WTC11 (cell line): ENCODE data around the gene ZNF507.

Experiments
- CBFB ChIP-seq: sonication (generic); formaldehyde crosslinking; IDR thresholded peaks from 2 replicates; pipeline ENCODE4 v1.8.1; 2022; ENCODE audit warnings: mild to moderate bottlenecking, low read depth, missing genetic modification reagents
- CREM ChIP-seq: sonication (generic); formaldehyde crosslinking; IDR thresholded peaks from 2 replicates; pipeline ENCODE4 v1.8.1; 2022; ENCODE audit warnings: mild to moderate bottlenecking, missing genetic modification reagents, moderate library complexity
- ESRRA ChIP-seq: sonication (generic); formaldehyde crosslinking; IDR thresholded peaks from 2 replicates; pipeline ENCODE4 v1.8.1; 2022; ENCODE audit warnings: mild to moderate bottlenecking, missing genetic modification reagents, borderline replicate concordance
- ETV6 ChIP-seq: sonication (generic); formaldehyde crosslinking; IDR thresholded peaks from 2 replicates; pipeline ENCODE4 v1.8.1; 2022; ENCODE audit warnings: mild to moderate bottlenecking, missing genetic modification reagents
- TF ChIP-seq, protein P1 (sequence below): sonication (generic); formaldehyde crosslinking; IDR thresholded peaks from 2 replicates; pipeline ENCODE4 v1.8.1; 2022; ENCODE audit warnings: low read depth, missing genetic modification reagents, borderline replicate concordance
- TF ChIP-seq, protein P2 (sequence below): sonication (generic); formaldehyde crosslinking; IDR thresholded peaks from 2 replicates; pipeline ENCODE4 v1.8.1; 2023; ENCODE audit warnings: mild to moderate bottlenecking, missing genetic modification reagents
- TF ChIP-seq, protein P3 (sequence below): fragments of 200-600 bp; IDR thresholded peaks from 2 replicates; pipeline ENCODE4 v1.8.0; 2022; ENCODE audit warnings: antibody characterized with exemption
- TF ChIP-seq, protein P4 (sequence below): sonication (generic); formaldehyde crosslinking; IDR thresholded peaks from 2 replicates; pipeline ENCODE4 v1.8.0; 2022; ENCODE audit warnings: mild to moderate bottlenecking, missing genetic modification reagents
- TF ChIP-seq, protein P5 (sequence below): sonication (generic); formaldehyde crosslinking; IDR thresholded peaks from 2 replicates; pipeline ENCODE4 v1.8.1; 2022; ENCODE audit warnings: low read depth, mild to moderate bottlenecking, moderate library complexity, missing genetic modification reagents, borderline replicate concordance

DNA sequence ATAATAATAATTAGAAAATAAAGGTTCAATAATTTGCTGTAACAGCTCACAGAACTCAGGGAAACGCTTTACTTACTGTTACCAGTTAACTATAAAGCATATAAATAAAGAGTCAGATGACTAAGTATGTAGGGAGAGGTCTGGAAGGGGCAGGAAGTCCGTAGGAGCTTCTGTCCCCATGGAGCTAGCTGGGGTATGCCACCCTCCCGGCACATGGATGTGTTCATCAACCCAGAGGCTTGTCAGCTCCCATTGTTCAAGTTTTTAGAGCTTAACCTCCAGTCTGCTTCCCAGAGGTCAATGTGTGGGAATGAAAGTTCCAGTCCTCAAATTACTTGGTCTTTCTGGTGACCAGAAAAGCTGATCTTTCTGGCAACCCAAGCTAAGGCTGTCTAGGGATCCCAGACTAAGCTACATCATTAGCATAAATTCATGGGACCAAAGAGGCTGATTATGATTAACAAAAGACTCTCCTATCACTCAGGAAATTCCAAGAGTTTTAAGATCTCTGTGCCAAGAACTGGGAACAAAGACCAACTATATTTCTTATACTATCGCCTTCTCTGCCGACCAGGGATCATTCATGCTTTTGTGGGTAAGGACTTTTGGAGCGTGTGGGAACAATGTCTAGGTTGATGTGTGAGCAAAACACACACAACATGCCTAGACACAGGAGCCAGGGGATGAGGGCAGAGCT is 31.7 kb upstream of the ZNF507 start:
- no peak for TF ChIP-seq CBFB (CRISPR knock-in tag)
- TF ChIP-seq, protein P1, sequence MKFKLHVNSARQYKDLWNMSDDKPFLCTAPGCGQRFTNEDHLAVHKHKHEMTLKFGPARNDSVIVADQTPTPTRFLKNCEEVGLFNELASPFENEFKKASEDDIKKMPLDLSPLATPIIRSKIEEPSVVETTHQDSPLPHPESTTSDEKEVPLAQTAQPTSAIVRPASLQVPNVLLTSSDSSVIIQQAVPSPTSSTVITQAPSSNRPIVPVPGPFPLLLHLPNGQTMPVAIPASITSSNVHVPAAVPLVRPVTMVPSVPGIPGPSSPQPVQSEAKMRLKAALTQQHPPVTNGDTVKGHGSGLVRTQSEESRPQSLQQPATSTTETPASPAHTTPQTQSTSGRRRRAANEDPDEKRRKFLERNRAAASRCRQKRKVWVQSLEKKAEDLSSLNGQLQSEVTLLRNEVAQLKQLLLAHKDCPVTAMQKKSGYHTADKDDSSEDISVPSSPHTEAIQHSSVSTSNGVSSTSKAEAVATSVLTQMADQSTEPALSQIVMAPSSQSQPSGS (CRISPR knock-in tag): no peak
- TF ChIP-seq CREM (CRISPR knock-in tag): no peak
- no peak for TF ChIP-seq ESRRA (CRISPR knock-in tag)
- TF ChIP-seq, protein P2, sequence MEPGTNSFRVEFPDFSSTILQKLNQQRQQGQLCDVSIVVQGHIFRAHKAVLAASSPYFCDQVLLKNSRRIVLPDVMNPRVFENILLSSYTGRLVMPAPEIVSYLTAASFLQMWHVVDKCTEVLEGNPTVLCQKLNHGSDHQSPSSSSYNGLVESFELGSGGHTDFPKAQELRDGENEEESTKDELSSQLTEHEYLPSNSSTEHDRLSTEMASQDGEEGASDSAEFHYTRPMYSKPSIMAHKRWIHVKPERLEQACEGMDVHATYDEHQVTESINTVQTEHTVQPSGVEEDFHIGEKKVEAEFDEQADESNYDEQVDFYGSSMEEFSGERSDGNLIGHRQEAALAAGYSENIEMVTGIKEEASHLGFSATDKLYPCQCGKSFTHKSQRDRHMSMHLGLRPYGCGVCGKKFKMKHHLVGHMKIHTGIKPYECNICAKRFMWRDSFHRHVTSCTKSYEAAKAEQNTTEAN (CRISPR knock-in tag): no peak
- TF ChIP-seq, protein P3, sequence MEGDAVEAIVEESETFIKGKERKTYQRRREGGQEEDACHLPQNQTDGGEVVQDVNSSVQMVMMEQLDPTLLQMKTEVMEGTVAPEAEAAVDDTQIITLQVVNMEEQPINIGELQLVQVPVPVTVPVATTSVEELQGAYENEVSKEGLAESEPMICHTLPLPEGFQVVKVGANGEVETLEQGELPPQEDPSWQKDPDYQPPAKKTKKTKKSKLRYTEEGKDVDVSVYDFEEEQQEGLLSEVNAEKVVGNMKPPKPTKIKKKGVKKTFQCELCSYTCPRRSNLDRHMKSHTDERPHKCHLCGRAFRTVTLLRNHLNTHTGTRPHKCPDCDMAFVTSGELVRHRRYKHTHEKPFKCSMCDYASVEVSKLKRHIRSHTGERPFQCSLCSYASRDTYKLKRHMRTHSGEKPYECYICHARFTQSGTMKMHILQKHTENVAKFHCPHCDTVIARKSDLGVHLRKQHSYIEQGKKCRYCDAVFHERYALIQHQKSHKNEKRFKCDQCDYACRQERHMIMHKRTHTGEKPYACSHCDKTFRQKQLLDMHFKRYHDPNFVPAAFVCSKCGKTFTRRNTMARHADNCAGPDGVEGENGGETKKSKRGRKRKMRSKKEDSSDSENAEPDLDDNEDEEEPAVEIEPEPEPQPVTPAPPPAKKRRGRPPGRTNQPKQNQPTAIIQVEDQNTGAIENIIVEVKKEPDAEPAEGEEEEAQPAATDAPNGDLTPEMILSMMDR: no peak
- TF ChIP-seq, protein P4, sequence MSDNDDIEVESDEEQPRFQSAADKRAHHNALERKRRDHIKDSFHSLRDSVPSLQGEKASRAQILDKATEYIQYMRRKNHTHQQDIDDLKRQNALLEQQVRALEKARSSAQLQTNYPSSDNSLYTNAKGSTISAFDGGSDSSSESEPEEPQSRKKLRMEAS (CRISPR knock-in tag): no peak
- TF ChIP-seq, protein P5, sequence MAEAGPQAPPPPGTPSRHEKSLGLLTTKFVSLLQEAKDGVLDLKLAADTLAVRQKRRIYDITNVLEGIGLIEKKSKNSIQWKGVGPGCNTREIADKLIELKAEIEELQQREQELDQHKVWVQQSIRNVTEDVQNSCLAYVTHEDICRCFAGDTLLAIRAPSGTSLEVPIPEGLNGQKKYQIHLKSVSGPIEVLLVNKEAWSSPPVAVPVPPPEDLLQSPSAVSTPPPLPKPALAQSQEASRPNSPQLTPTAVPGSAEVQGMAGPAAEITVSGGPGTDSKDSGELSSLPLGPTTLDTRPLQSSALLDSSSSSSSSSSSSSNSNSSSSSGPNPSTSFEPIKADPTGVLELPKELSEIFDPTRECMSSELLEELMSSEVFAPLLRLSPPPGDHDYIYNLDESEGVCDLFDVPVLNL (CRISPR knock-in tag): no peak
- TF ChIP-seq ETV6 (CRISPR knock-in tag): no peak
